Measurements from ENCODE around the gene FZD4. TPM values are rescaled to one million over a fixed set of nuclear protein-coding genes. Genes with fewer than 3 reads are reported as not detected.

Gene FZD4
- total RNA-seq, 2 donors from 2014 or later = 52.1 to 53.9 TPM

DNA sequence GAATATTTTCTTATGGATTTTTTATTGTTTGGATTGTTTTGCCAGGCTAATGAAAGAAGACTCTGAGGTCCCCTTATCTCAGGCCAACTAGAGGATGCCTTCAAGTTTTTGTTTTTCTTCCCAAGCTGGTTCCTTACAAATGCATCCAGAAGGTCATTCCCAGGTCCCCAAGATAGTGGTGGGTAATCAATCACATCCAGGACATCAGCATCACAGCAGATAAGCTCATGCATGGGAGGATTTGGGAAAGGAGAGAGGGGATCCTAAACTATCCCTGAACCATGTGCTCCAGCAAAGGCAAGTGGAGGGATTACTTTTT lies 20.7 kb downstream of the FZD4 start:
- H3K4me3 Mint-ChIP-seq = no peak overlapping the region
- TF ChIP-seq, protein P1, sequence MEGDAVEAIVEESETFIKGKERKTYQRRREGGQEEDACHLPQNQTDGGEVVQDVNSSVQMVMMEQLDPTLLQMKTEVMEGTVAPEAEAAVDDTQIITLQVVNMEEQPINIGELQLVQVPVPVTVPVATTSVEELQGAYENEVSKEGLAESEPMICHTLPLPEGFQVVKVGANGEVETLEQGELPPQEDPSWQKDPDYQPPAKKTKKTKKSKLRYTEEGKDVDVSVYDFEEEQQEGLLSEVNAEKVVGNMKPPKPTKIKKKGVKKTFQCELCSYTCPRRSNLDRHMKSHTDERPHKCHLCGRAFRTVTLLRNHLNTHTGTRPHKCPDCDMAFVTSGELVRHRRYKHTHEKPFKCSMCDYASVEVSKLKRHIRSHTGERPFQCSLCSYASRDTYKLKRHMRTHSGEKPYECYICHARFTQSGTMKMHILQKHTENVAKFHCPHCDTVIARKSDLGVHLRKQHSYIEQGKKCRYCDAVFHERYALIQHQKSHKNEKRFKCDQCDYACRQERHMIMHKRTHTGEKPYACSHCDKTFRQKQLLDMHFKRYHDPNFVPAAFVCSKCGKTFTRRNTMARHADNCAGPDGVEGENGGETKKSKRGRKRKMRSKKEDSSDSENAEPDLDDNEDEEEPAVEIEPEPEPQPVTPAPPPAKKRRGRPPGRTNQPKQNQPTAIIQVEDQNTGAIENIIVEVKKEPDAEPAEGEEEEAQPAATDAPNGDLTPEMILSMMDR (conservative IDR thresholded peaks at IDR 0.05) = no peak
- no peak for DNase-seq
- Histone ChIP-seq H3K36me3 (ENCODE audit: control insufficient read depth, insufficient read depth, low read length) (no peaks in the 10 kb centered on the region), H3K4me1 (ENCODE audit: control insufficient read depth, insufficient read depth, low read length) (peaks cover 4% of the 10 kb centered on the region), H3K4me3 (ENCODE audit: low read length) (no peak overlapping the region), H3K27me3 (ENCODE audit: control insufficient read depth, insufficient read depth, low read length, poor library complexity, severe bottlenecking) (no peaks in the 10 kb centered on the region), H3K9ac (ENCODE audit: extremely low read depth, low read length, poor library complexity, severe bottlenecking) (no peak overlapping the region), H3K9me3 (ENCODE audit: control insufficient read depth, low read length) (no peaks in the 10 kb centered on the region), H3K27ac (ENCODE audit: low read depth, low read length) (no peak overlapping the region)
- no peaks in the 10 kb centered on the region for H3K9me3 Mint-ChIP-seq
- H3K27ac Mint-ChIP-seq = peak overlapping the region; percentile 46
- H3K36me3 Mint-ChIP-seq (ENCODE audit: low read depth) = no peaks in the 10 kb centered on the region
- peaks cover 39% of the 10 kb centered on the region for H3K4me1 Mint-ChIP-seq
- H3K27me3 Mint-ChIP-seq (ENCODE audit: insufficient read depth) = no peaks in the 10 kb centered on the region

DNA sequence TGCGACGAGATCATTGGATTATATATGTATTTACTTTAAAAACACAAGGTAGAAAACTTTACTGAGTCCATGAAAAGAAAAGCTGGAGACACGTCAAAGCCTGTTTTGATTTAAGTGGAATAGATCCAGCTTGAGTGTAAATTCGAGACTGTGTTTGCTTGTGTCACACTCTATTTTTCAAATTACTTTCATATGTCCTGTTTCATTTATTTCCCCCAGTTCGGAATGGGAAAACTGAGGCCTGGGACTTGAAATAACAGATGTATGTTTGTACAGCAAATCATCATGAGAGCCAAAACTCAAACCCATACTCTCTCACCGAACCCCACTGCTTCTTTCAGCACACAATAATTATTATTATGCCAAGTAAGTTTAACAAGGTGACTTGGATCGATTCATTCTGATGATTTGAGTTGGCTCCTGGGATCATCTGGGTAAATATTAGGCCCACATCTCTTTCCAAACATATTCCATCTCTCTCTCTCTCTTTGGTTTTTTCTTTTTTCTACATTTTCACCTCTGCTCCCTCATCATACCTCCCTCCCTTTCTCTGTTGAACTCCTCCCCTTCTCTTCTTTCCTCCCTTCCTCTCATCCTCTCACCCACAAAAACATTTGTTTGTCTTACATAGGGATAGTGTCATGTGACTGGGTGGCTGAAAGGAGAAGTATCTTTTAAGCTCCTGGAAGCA lies 21.2 kb downstream of the FZD4 start:
- Histone ChIP-seq H3K4me3 (ENCODE audit: low read length) (no peak overlapping the region), H3K27me3 (ENCODE audit: control insufficient read depth, insufficient read depth, low read length, poor library complexity, severe bottlenecking) (no peaks in the 10 kb centered on the region), H3K9ac (ENCODE audit: extremely low read depth, low read length, poor library complexity, severe bottlenecking) (no peak overlapping the region), H3K36me3 (ENCODE audit: control insufficient read depth, insufficient read depth, low read length) (no peaks in the 10 kb centered on the region), H3K9me3 (ENCODE audit: control insufficient read depth, low read length) (no peaks in the 10 kb centered on the region), H3K27ac (ENCODE audit: low read depth, low read length) (no peak overlapping the region), H3K4me1 (ENCODE audit: control insufficient read depth, insufficient read depth, low read length) (peaks cover 4% of the 10 kb centered on the region)
- TF ChIP-seq, protein P1 (conservative IDR thresholded peaks at IDR 0.05) = no peak
- Mint-ChIP-seq H3K36me3 (ENCODE audit: low read depth) (no peaks in the 10 kb centered on the region), H3K9me3 (no peaks in the 10 kb centered on the region), H3K27ac (peak overlapping the region; percentile 46), H3K4me3 (no peak overlapping the region), H3K4me1 (peaks cover 37% of the 10 kb centered on the region), H3K27me3 (ENCODE audit: insufficient read depth) (no peaks in the 10 kb centered on the region)
- no peak for DNase-seq
- 80 to 83% methylated on average over 1 to 6 of the region's 7 CpGs for WGBS, 2 experiments (ENCODE audit: insufficient coverage in 1 of 2, insufficient read length in 1 of 2)

DNA sequence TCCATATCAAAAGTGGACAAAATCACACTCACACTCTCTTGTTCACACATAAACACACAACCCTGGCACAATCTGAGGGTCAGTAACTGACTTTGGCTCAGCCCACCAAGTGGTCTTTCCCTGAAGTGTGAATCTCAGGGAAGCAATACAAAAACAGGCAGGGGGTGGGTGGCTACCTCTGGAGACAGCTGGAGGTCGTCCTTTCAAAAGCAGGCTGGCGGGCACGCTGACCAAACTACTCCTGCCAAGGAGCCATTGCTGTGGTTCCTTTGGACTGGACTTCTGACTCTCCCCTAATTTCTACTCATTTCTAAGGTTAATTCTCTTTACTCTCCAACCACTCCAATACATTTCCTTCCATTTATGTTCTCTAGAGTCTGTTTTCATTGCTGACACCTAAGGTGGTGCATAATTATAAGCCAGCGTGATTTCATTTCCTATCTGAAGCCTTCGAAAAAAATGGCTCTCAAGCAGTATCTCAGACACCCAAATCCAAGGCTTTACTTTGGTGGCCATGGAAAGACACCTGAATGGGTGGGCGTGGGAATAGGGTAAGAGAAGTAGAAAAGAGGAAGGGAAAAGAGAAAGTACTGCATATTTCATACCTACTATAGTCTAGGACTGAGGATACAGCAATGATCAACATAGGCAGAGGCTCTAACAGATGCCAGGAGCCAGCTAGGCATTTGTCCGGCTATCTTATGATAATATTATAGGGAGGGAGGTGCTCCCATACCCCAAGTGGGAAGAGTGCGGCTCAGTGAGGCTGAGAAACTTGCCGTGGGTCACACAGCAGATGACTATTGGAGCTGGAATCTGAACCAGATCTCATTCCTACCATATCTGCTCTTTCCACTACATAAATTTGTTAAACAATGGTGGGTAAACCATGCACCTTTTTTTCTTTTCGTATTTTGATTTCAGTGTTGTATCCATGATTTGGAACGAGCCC lies 22.0 kb downstream of the FZD4 start:
- no peak overlapping the region for H3K4me3 Mint-ChIP-seq
- TF ChIP-seq, protein P1 (conservative IDR thresholded peaks at IDR 0.05) = no peak
- H3K9me3 Mint-ChIP-seq = no peaks in the 10 kb centered on the region
- DNase-seq = no peak
- Histone ChIP-seq H3K27ac (ENCODE audit: low read depth, low read length) (peak overlapping the region; percentile 66), H3K9ac (ENCODE audit: extremely low read depth, low read length, poor library complexity, severe bottlenecking) (no peak overlapping the region), H3K9me3 (ENCODE audit: control insufficient read depth, low read length) (no peaks in the 10 kb centered on the region), H3K4me3 (ENCODE audit: low read length) (no peak overlapping the region), H3K4me1 (ENCODE audit: control insufficient read depth, insufficient read depth, low read length) (peaks cover 4% of the 10 kb centered on the region), H3K36me3 (ENCODE audit: control insufficient read depth, insufficient read depth, low read length) (no peaks in the 10 kb centered on the region), H3K27me3 (ENCODE audit: control insufficient read depth, insufficient read depth, low read length, poor library complexity, severe bottlenecking) (no peaks in the 10 kb centered on the region)
- peaks cover 35% of the 10 kb centered on the region for H3K4me1 Mint-ChIP-seq
- WGBS, 2 experiments (ENCODE audit: insufficient coverage in 1 of 2, insufficient read length in 1 of 2) = 65 to 81% methylated on average over 5 to 9 of the region's 11 CpGs
- no peaks in the 10 kb centered on the region for H3K36me3 Mint-ChIP-seq (ENCODE audit: low read depth)
- H3K27me3 Mint-ChIP-seq (ENCODE audit: insufficient read depth) = no peaks in the 10 kb centered on the region
- no peak overlapping the region for H3K27ac Mint-ChIP-seq
